ENCODE measurements around the gene HEY2.

- TF ChIP-seq POLR2A (IDR thresholded peaks at IDR 0.05; ENCODE audit: low read depth, low read length) (no peak), POLR2AphosphoS5 (IDR thresholded peaks at IDR 0.05; ENCODE audit: low read depth, low read length) (no peak)
These were observed 38.4 kb downstream of the HEY2 start for GRCh38 chr6:125787791-125788190.
